ENCODE data around the gene GSTK1. TPM values are rescaled to one million over a fixed set of nuclear protein-coding genes. Genes with fewer than 3 reads are reported as not detected.

GSTK1 gene
- total RNA-seq, 1 experiment from 2014 or later: 96.1 TPM

DNA sequence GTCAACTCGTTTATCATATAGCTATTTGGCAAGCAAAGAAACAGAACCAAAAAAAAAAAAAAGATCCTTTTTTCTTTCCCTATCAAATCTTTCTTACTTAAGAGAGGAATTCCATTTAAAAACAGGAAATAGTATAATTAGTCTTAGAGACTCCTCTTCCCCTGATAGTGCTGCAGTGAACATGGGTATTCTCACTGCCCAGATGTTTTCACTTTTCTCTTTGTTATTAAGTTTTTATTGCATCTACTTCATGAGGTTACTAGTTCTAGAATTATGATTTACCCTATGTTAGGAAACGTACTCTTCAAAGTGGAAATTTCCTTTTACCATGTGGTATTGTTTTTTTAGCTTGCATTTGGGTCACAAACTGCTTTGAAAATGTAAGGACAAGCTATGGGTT is 33.4 kb downstream of the GSTK1 start:
- no peak for DNase-seq (ENCODE audit: low read depth)

DNA sequence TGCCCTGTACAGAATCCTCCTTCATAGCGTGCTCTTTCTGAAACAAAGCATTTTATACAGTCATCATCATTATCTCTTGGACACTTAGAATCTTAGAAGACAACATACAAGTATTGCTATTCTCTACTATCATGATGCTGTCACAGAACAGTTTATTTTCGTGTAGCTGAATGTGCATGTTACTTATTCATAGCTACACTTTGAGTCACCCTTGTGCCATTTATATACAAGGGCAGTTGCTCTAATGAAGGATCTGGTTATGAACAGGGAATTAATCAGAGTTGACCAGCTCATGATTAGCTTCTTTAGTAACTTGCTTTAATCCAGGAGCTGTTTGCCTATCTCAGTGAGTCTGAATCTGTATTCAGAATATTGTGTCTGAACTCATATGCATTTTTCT is 36.1 kb downstream of the GSTK1 start:
- DNase-seq (ENCODE audit: low read depth): no peak

- peak; percentile 18 for DNase-seq (ENCODE audit: low read depth)
Measured at GRCh38 chr7:143299840-143300239, 36.6 kb downstream of the GSTK1 start.

DNA sequence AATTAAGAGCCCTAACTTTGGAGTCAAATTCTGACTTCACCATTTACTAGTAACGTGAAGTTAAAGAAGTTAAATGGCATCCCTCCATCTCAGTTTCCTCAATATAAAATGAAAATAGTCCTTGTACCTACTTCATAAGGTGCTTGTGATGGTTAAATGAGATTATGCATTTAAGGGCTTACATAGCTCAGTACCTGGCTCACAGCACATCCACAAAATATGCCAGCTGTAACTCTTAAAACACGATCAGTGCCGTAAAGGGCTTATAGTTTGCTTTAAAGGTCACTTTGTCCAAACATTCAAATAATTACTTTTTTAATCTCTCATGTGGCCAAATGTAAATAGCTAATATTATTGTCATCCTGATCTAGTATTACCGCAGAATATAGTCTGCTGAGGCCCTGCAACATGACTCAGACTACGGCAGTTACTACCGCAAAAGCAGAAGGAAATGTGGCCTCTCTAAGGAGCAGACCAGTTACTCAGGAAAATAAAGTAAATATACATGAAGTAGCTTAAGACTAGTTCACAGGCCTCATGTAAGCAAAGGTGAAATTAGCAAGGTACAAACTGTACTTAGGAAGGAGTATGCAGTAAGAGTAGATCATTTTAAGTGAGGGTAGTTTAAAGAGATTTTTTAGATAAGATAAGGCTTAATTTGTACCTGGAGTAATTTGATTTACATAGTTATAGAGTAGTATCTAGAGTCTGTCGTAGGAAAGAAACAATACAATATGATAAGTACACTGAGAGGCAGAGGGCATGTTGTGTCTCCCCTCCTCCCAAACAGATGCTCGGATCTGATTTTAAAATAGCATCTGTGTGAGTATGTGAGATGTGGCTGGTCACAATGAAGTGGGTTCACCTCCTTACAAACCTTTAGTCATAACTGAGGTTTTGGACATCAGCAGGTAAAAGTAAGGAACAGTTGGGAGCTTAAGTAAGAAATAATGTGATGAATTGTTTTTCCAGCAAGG is 38.0 kb downstream of the GSTK1 start:
- no peak for DNase-seq (ENCODE audit: low read depth)

- no peak for DNase-seq (ENCODE audit: low read depth)
Measured at GRCh38 chr7:143303733-143304132, 40.5 kb downstream of the GSTK1 start.

GRCh38 chr7:143304938-143305337 is 41.7 kb downstream of the GSTK1 start:
- DNase-seq (ENCODE audit: low read depth): no peak

DNA sequence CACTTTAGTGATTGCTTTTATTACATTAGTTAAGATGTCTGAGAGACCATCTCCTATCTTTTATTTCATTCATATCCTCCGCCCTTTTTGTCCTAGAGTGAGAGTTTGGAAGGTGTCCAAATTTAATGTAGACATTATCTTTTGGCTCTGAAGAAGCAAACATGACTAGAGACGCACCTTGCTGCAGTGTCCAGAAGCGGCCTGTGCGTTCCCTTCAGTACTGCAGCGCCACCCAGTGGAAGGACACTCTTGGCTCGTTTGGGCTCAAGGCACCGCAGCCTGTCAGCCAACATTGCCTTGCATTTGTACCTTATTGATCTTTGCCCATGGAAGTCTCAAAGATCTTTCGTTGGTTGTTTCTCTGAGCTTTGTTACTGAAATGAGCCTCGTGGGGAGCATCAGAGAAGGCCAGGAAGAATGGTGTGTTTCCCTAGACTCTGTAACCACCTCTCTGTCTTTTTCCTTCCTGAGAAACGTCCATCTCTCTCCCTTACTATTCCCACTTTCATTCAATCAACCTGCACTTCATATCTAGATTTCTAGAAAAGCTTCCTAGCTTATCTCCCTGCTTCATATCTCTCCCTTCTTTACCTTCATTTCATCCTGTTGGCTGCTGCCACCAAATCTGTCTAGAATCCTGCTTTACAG is 42.3 kb downstream of the GSTK1 start:
- DNase-seq (ENCODE audit: low read depth): peak; percentile 26

DNA sequence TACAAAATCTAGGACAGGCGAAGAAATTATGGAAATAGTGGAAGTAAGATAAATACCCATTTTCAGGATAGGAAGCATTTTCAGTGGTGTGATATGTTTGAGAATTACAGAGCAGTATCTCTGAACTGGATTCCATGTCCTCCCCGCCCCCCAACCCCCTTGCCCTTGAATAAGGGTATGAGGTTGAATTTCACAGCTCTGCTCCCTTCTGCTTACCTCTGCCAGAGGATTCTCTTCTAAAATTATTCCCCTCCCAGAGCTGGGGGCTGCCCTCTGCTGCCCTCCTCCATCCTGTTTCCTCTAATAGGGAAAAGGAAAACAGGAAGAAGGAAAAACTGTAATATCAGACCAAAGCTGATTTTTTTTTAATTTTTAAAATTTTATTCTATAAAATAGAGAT is 45.4 kb downstream of the GSTK1 start:
- DNase-seq (ENCODE audit: low read depth): no peak

DNA sequence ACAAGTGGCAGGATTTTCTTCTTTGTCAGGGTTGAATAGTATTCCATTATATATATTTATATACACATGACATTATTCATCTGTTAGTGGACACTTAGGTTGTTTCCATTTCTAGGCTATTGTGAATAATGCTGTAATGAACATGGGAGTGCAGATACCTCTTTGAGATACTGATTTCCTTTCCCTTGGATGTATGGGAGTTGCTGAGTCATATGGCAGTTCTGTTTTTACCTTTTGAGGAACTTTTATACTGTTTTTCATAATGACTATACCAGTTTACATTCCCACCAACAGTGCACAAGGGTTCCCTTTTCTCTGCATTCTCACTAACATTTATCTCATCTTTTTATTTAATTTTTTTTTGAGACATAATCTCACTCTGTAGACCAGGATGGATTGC is 50.9 kb downstream of the GSTK1 start:
- DNase-seq (ENCODE audit: low read depth): no peak

- no peak for DNase-seq (ENCODE audit: low read depth)
Measured at GRCh38 chr7:143315776-143316175, 52.5 kb downstream of the GSTK1 start, which contains the start of gene CLCN1. Gene CLCN1 (plus strand): TSS chr7:143316111. CDS start chr7:143316213, 102 bp downstream.

DNA sequence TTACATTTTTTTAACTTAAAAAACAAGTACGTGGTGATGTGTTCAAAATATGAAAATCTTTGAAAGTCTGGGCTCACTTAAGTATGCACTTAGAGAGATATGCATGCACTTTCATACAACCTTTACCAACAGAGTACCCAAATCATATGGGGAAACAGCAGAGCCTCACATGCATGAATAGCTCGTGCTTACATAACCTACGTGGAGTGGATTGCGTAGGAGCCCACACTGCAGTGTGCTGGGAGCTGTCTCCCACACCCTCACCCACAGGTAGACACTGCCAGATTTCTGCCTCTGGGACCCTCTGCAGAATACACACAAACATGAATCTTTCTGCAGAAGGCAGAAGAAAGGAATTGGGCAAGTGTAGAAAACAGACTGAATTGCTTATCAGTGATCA is 53.3 kb downstream of the GSTK1 start:
- no peak for DNase-seq (ENCODE audit: low read depth)

DNA sequence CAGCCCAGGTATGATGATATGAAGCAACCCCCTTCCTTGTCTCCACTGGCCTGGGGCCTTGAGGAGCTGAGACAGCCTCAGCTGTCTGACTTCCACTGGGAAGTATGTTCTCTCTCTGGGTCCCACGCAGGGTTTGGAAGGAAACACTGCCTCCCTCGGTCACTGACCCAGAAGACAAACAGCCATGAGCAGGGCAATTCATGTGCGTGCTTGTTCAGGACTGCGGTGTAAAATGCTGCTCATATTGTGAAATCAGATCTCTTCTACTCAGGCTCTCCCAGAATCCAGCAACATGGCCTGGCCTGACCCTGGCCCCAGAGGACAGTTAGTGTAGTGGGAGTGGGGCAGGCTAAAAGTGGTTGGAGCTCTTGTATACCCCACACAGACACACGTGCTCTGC is 55.4 kb downstream of the GSTK1 start:
- peak; percentile 5 for DNase-seq (ENCODE audit: low read depth)

Other genes starting within 250 kb of the GSTK1 start
- not detected in 2 replicates for gene OR9A2, start 236.3 kb upstream of the GSTK1 start, total RNA-seq (2014; rRNA removed; shearing (Covaris generic))
- not detected in 2 replicates for gene OR6V1, start 211.1 kb upstream of the GSTK1 start, total RNA-seq (2014; rRNA removed; shearing (Covaris generic))
- not detected in 2 replicates for gene PIP, start 131.4 kb upstream of the GSTK1 start, total RNA-seq (2014; rRNA removed; shearing (Covaris generic))
- not detected in 2 replicates for gene TAS2R39, start 80.0 kb upstream of the GSTK1 start, total RNA-seq (2014; rRNA removed; shearing (Covaris generic))
- gene TAS2R40, start 41.4 kb upstream of the GSTK1 start, total RNA-seq (2014; rRNA removed; shearing (Covaris generic)): not detected in 2 replicates
- not detected in 2 replicates for gene TMEM139, start 21.5 kb downstream of the GSTK1 start, total RNA-seq (2014; rRNA removed; shearing (Covaris generic))
- 8.8 and 15.1 TPM in 2 replicates for gene CASP2, start 24.9 kb downstream of the GSTK1 start, total RNA-seq (2014; rRNA removed; shearing (Covaris generic))
- not detected in 2 replicates for gene CLCN1, start 52.7 kb downstream of the GSTK1 start, total RNA-seq (2014; rRNA removed; shearing (Covaris generic))
- not detected in 2 replicates for gene FAM131B, start 99.3 kb downstream of the GSTK1 start, total RNA-seq (2014; rRNA removed; shearing (Covaris generic))
- 35.9 and 51.5 TPM in 2 replicates for gene ZYX, start 117.9 kb downstream of the GSTK1 start, total RNA-seq (2014; rRNA removed; shearing (Covaris generic))
- not detected in 2 replicates for gene EPHA1, start 145.4 kb downstream of the GSTK1 start, total RNA-seq (2014; rRNA removed; shearing (Covaris generic))
- gene TAS2R60, start 180.0 kb downstream of the GSTK1 start, total RNA-seq (2014; rRNA removed; shearing (Covaris generic)): not detected in 2 replicates
- gene TAS2R41, start 214.4 kb downstream of the GSTK1 start, total RNA-seq (2014; rRNA removed; shearing (Covaris generic)): not detected in 2 replicates

All from RPMI7951 (cell line).